H1 (cell line): Measurements from ENCODE around the gene SEMA3C. TPM values are rescaled to one million over a fixed set of nuclear protein-coding genes. Genes with fewer than 3 reads are reported as not detected.
A peak's percentile ranks its signal among the peaks of the same experiment; 100 is the strongest.

Experiments used
- CTCF ChIA-PET: fragments of 300-600 bp; sonication (Branson Sonifier 250); formaldehyde crosslinking; loops from one replicate; lab custom pipeline; 2021; ENCODE audit not compliant: partially characterized antibody; lab: Charles Lee
- POLR2A ChIA-PET: fragments of 300-600 bp; sonication (Branson Sonifier 250); formaldehyde crosslinking; loops from one replicate; lab custom pipeline; 2021; ENCODE audit warnings: inconsistent platforms; ENCODE audit not compliant: partially characterized antibody; lab: Charles Lee
- DNase-seq, 2 experiments: peaks; one replicate each; pipeline versions ENCODE4 v3.0.0 to v3.0.0-alpha.2; 2010 to 2022; ENCODE audit warnings: low spot score in 2 of 2, low read depth in 1 of 2, mixed read lengths in 1 of 2
- FAIRE-seq: peaks from 2 replicates; lab custom pipeline; 2011; peaks lifted over from hg19 to GRCh38; lab: Jason Lieb, UNC
- H2AFZ ChIP-seq: 2 replicates; pipeline ENCODE4 v1.8.1; 2012; ENCODE audit warnings: low read length, inconsistent platforms
- H2AK5ac ChIP-seq: 2 replicates; pipeline ENCODE4 v1.6.1; 2013; ENCODE audit warnings: low read depth, low read length
- H2BK120ac ChIP-seq: replicated peaks from 2 replicates; pipeline ENCODE3; 2013; ENCODE audit warnings: low read depth, low read length, inconsistent platforms
- H2BK12ac ChIP-seq: 2 replicates; pipeline ENCODE4 v1.6.1; 2013; ENCODE audit warnings: low read depth, low read length
- H2BK15ac ChIP-seq: 2 replicates; pipeline ENCODE4 v1.6.1; 2013; ENCODE audit warnings: low read length
- H2BK20ac ChIP-seq: 2 replicates; pipeline ENCODE4 v1.6.1; 2013; ENCODE audit warnings: low read length
- H2BK5ac ChIP-seq: 2 replicates; pipeline ENCODE4 v1.6.1; 2013; ENCODE audit warnings: low read depth, low read length
- H3K14ac ChIP-seq: 2 replicates; pipeline ENCODE4 v1.6.1; 2013; ENCODE audit warnings: inconsistent platforms; ENCODE audit not compliant: insufficient read length
- H3K18ac ChIP-seq: 2 replicates; pipeline ENCODE4 v1.6.1; 2013; ENCODE audit warnings: low read length; ENCODE audit errors: extremely low read depth
- H3K23ac ChIP-seq: 2 replicates; pipeline ENCODE4 v1.6.1; 2013; ENCODE audit warnings: inconsistent platforms; ENCODE audit not compliant: insufficient read length
- H3K23me2 ChIP-seq: 2 replicates; pipeline ENCODE4 v1.6.1; 2013; ENCODE audit warnings: low read depth, low read length
- H3K27ac ChIP-seq: 2 replicates; pipeline ENCODE4 v1.6.1; 2011; ENCODE audit warnings: low read depth, low read length, inconsistent platforms
- H3K27me3 ChIP-seq, 4 experiments: replicated peaks in 1 of 4; 1 replicate in 1 of 4; 2 replicates in 3 of 4; pipeline versions ENCODE4 v1.6.1 to v1.8.1; 2011 to 2013; ENCODE audit warnings: low read length in 3 of 4, mild to moderate bottlenecking in 3 of 4, inconsistent platforms in 2 of 4, mixed read lengths in 2 of 4, moderate library complexity in 1 of 4; ENCODE audit not compliant: control insufficient read depth in 3 of 4, insufficient read depth in 3 of 4; ENCODE audit errors: extremely low read depth in 1 of 4
- H3K36me3 ChIP-seq, 4 experiments: 2 replicates each; pipeline versions ENCODE4 v1.6.1 to v1.8.1; 2011 to 2013; ENCODE audit warnings: mild to moderate bottlenecking in 4 of 4, low read length in 3 of 4, moderate library complexity in 2 of 4, control low read depth in 1 of 4, inconsistent platforms in 1 of 4; ENCODE audit not compliant: insufficient read depth in 4 of 4, control insufficient read depth in 2 of 4
- H3K4ac ChIP-seq: replicated peaks from 2 replicates; pipeline ENCODE3; 2013; ENCODE audit warnings: low read length, low read depth, mixed read lengths, inconsistent platforms; ENCODE audit not compliant: insufficient read length
- H3K4me1 ChIP-seq, 4 experiments: replicated peaks in 1 of 4; 1 replicate in 1 of 4; 2 replicates in 3 of 4; pipeline versions ENCODE4 v1.6.1 to v1.8.1; 2011 to 2013; ENCODE audit warnings: low read length in 3 of 4, inconsistent platforms in 2 of 4, mixed read lengths in 1 of 4; ENCODE audit not compliant: insufficient read depth in 4 of 4, control insufficient read depth in 3 of 4
- H3K4me2 ChIP-seq, 2 experiments: 2 replicates each; pipeline versions ENCODE4 v1.6.1 to v1.8.1; 2011 to 2013; ENCODE audit warnings: low read depth in 2 of 2, low read length in 2 of 2, control low read depth in 1 of 2, inconsistent platforms in 1 of 2, mild to moderate bottlenecking in 1 of 2; ENCODE audit not compliant: insufficient read depth in 1 of 2
- H3K4me3 ChIP-seq, 4 experiments: fragments of 200-600, 300-600 bp in 1 of 4; sonication (generic), shearing (Covaris generic), sonication (Bioruptor Twin) in 1 of 4; 2 replicates each; pipeline versions ENCODE4 v1.5.1 to v1.8.1; 2011 to 2016; ENCODE audit warnings: low read length in 4 of 4, low read depth in 3 of 4, control low read depth in 2 of 4, inconsistent platforms in 2 of 4, mild to moderate bottlenecking in 2 of 4, mixed read lengths in 1 of 4, moderate library complexity in 1 of 4; ENCODE audit not compliant: insufficient read depth in 2 of 4; ENCODE audit errors: extremely low read depth in 1 of 4
- H3K56ac ChIP-seq: replicated peaks from 2 replicates; pipeline ENCODE3; 2013; ENCODE audit warnings: low read depth, mild to moderate bottlenecking, mixed read lengths, low read length, inconsistent platforms; ENCODE audit not compliant: insufficient read length
- H3K79me1 ChIP-seq: 2 replicates; pipeline ENCODE4 v1.6.1; 2013; ENCODE audit warnings: low read depth, low read length, control low read depth
- H3K79me2 ChIP-seq, 2 experiments: 2 replicates each; pipeline versions ENCODE4 v1.6.1 to v1.8.1; 2012 to 2013; ENCODE audit warnings: low read length in 2 of 2, mild to moderate bottlenecking in 2 of 2, inconsistent platforms in 1 of 2; ENCODE audit not compliant: insufficient read depth in 2 of 2, control insufficient read depth in 1 of 2
- H3K9ac ChIP-seq, 4 experiments: replicated peaks in 1 of 4; 1 replicate in 1 of 4; 2 replicates in 3 of 4; pipeline versions ENCODE4 v1.6.1 to v1.8.1; 2011 to 2013; ENCODE audit warnings: low read depth in 3 of 4, low read length in 3 of 4, control low read depth in 2 of 4, mild to moderate bottlenecking in 2 of 4, moderate library complexity in 2 of 4, inconsistent platforms in 1 of 4; ENCODE audit errors: extremely low read depth in 1 of 4
- H3K9me3 ChIP-seq, 2 experiments: 2 replicates each; pipeline versions ENCODE4 v1.6.1 to v1.8.1; 2012 to 2013; ENCODE audit warnings: mild to moderate bottlenecking in 2 of 2, moderate library complexity in 2 of 2, control low read depth in 1 of 2, inconsistent platforms in 1 of 2, low read depth in 1 of 2, low read length in 1 of 2, mixed read lengths in 1 of 2; ENCODE audit not compliant: insufficient read depth in 2 of 2
- H4K20me1 ChIP-seq, 2 experiments: replicated peaks in 1 of 2; 2 replicates each; pipeline versions ENCODE3 to v1.8.1; 2011 to 2013; ENCODE audit warnings: inconsistent platforms in 2 of 2, low read length in 2 of 2, mild to moderate bottlenecking in 1 of 2; ENCODE audit not compliant: insufficient read depth in 2 of 2, control insufficient read depth in 1 of 2
- H4K5ac ChIP-seq: 2 replicates; pipeline ENCODE4 v1.6.1; 2013; ENCODE audit warnings: low read length, low read depth, mixed read lengths, inconsistent platforms; ENCODE audit not compliant: insufficient read length
- H4K8ac ChIP-seq: 2 replicates; pipeline ENCODE4 v1.8.0; 2013; ENCODE audit warnings: mild to moderate bottlenecking, moderate library complexity, low read length, inconsistent platforms; ENCODE audit not compliant: insufficient read depth; ENCODE audit errors: extremely low read depth
- H4K91ac ChIP-seq: replicated peaks from 2 replicates; pipeline ENCODE3; 2013; ENCODE audit warnings: low read length, mixed read lengths, inconsistent platforms; ENCODE audit not compliant: insufficient read length
- ASH2L ChIP-seq: fragments of 200-600, 300-600 bp; sonication (generic); IDR thresholded peaks from one replicate; pipeline ENCODE4 v1.7.1; 2017; ENCODE audit warnings: low read length
- BCL11A ChIP-seq, 2 experiments: IDR thresholded peaks; one replicate each; pipeline ENCODE4 v1.6.1; 2011; ENCODE audit warnings: low read depth in 2 of 2, low read length in 2 of 2, mild to moderate bottlenecking in 2 of 2
- CEBPB ChIP-seq: IDR thresholded peaks from 2 replicates; pipeline ENCODE4 v1.6.1; 2012; ENCODE audit warnings: low read depth, low read length
- CHD1 ChIP-seq: IDR thresholded peaks from 2 replicates; pipeline ENCODE4 v1.6.1; 2012; ENCODE audit warnings: low read depth, low read length, improper control_type of control experiment
- EZH2 ChIP-seq: fragments of 200-600 bp; sonication (generic); IDR thresholded peaks from 2 replicates; pipeline ENCODE4 v1.7.1; 2012; ENCODE audit warnings: low read depth, mild to moderate bottlenecking, moderate library complexity, low read length, inconsistent platforms; ENCODE audit not compliant: severe bottlenecking
- KDM4A ChIP-seq: IDR thresholded peaks from one replicate; pipeline ENCODE4 v1.7.1; 2012; ENCODE audit warnings: low read depth, mild to moderate bottlenecking, moderate library complexity, low read length, inconsistent platforms; ENCODE audit not compliant: severe bottlenecking
- NANOG ChIP-seq: IDR thresholded peaks from 2 replicates; pipeline ENCODE4 v1.6.1; 2011; ENCODE audit warnings: low read length, low read depth, mild to moderate bottlenecking, inconsistent platforms; ENCODE audit not compliant: insufficient read depth, poor library complexity, severe bottlenecking
- RFX5 ChIP-seq: IDR thresholded peaks from 2 replicates; pipeline ENCODE4 v1.6.1; 2011; ENCODE audit warnings: low read depth, low read length, improper control_type of control experiment, borderline replicate concordance
- RXRA ChIP-seq: IDR thresholded peaks from 2 replicates; pipeline ENCODE4 v1.6.1; 2011; ENCODE audit warnings: low read depth, mild to moderate bottlenecking, low read length, moderate library complexity; ENCODE audit not compliant: insufficient read depth
- WGBS, 2 experiments: shearing (Covaris generic) in 1 of 2; methylation state at CpG; one replicate each; pipeline versions ENCODE4 v1.1.6 to v1.1.7; 2013 to 2015; ENCODE audit warnings: low lambda C conversion rate in 2 of 2, mixed read lengths in 2 of 2, inconsistent platforms in 1 of 2, low coverage in 1 of 2, missing lambda C conversion rate in 1 of 2; ENCODE audit not compliant: insufficient replicate concordance in 2 of 2, insufficient coverage in 1 of 2, insufficient read length in 1 of 2; ENCODE audit errors: extremely low coverage in 1 of 2, missing lambda C conversion rate in 1 of 2; 5-methylcytosine and 5-hydroxymethylcytosine counted together
- polyA plus RNA-seq, 7 experiments: library from polyadenylated mRNA; depleted of rRNA in 3 of 7; stranded (reverse) in 5 of 7; unstranded in 2 of 7; fragments of >200 nt in 5 of 7; fragments of 200-250 nt in 2 of 7; gene quantifications; 1 replicate in 5 of 7; 2 replicates in 1 of 7; 4 replicates in 1 of 7; pipeline versions ENCODE4 v1.2.1 to v1.2.3, GENCODE V29; 2011 to 2013; ENCODE audit warnings: missing spikeins in 2 of 7, mixed read lengths in 2 of 7
- total RNA-seq: library from RNA; stranded (reverse); fragmentation: NEBNext Ultra II Directional; extraction: Animal tissue kit (Norgen Biotek cat#: 25700); gene quantifications from 2 replicates; pipeline ENCODE4 v1.2.1, GENCODE V29; 2021

Gene SEMA3C
- total and polyA plus RNA-seq, 2 of the 8 experiments (the other 6 are each of a cell fraction or from before 2014, with no cell fraction given), result 0.15 to 1.4 TPM

- H4K20me1 ChIP-seq, result no peaks in the 10 kb centered on the region
- no peak overlapping the region for H3K23ac ChIP-seq
- CTCF ChIA-PET, result no interaction called here
- no peak for TF ChIP-seq RFX5
- no peak for TF ChIP-seq CHD1
- no peak for TF ChIP-seq CEBPB
- TF ChIP-seq KDM4A, result no peak
- no peak for TF ChIP-seq EZH2
- no peak for TF ChIP-seq BCL11A (IDR thresholded peaks at IDR 0.05; ENCODE audit: low read depth in 2 of 2, low read length in 2 of 2)
- TF ChIP-seq ASH2L, result no peak
- no peak for TF ChIP-seq RXRA
- no peak for TF ChIP-seq NANOG
Observed at GRCh38 chr7:80766724-80767123, 152.1 kb downstream of the SEMA3C start.

More at GRCh38 chr7:80766724-80767123, 152.1 kb downstream of the SEMA3C start:
- H3K9ac ChIP-seq, result no peak overlapping the region
- peaks cover 4 to 10% (median 8%) of the 10 kb centered on the region in 4 experiments; a peak in 4 of 7 replicates for H3K27me3 ChIP-seq
- H4K8ac ChIP-seq, result no peak overlapping the region
- no peak overlapping the region for H3K56ac ChIP-seq
- no peaks in the 10 kb centered on the region for H3K36me3 ChIP-seq
- no peak overlapping the region for H2BK5ac ChIP-seq
- H2BK12ac ChIP-seq, result peak overlapping the region; percentile 41; the same call in 1 of the 2 replicates
- no peak for DNase-seq
- H3K79me1 ChIP-seq, result no peaks in the 10 kb centered on the region
- no peak overlapping the region for H2AFZ ChIP-seq
- no peak overlapping the region for H3K4ac ChIP-seq
- H2BK120ac ChIP-seq, result no peak overlapping the region
- H2AK5ac ChIP-seq, result no peak overlapping the region
- H3K23me2 ChIP-seq, result no peaks in the 10 kb centered on the region
- no peak overlapping the region for H3K18ac ChIP-seq
- no peak overlapping the region for H2BK15ac ChIP-seq
- H4K91ac ChIP-seq, result no peak overlapping the region
- no peak for FAIRE-seq
- H3K27ac ChIP-seq, result no peak overlapping the region
- H4K5ac ChIP-seq, result no peak overlapping the region
- no peak overlapping the region for H3K4me3 ChIP-seq
- peaks cover 0 to 8% (median 3%) of the 10 kb centered on the region in 4 experiments; a peak in 3 of 7 replicates for H3K4me1 ChIP-seq
- no peak overlapping the region for H3K4me2 ChIP-seq
- POLR2A ChIA-PET, result no interaction called here
- no peak overlapping the region for H2BK20ac ChIP-seq
- no peaks in the 10 kb centered on the region for H3K9me3 ChIP-seq
- H3K79me2 ChIP-seq, result no peaks in the 10 kb centered on the region
- no peak overlapping the region for H3K14ac ChIP-seq
- 93% methylated on average over 5 of the region's 5 CpGs; no CpG with 5 or more reads in 1 of the 2 experiments for WGBS, 2 experiments
